IMR-90 (cell line): ENCODE data around the gene ZFP36. TPM values are rescaled to one million over a fixed set of nuclear protein-coding genes. Genes with fewer than 3 reads are reported as not detected.

Source experiments
- ATAC-seq: fragments of 200-7000 bp; cut with Tn5 transposase; 2 replicates; pipeline ENCODE4 v1.9.1; 2020; ENCODE audit warnings: low read depth, mild to moderate bottlenecking, moderate library complexity
- BruUV-seq: library from RNA; stranded (reverse); fragments of 400-500 nt; replicated peaks from 2 replicates; lab custom pipeline; 2021; lab: Mats Ljungman, UMichigan
- CTCF ChIA-PET: fragments of 300-600 bp; formaldehyde crosslinking; extraction: SDS; loops from one replicate; lab custom pipeline; 2021; ENCODE audit warnings: antibody characterized with exemption; lab: Yijun Ruan, JAX
- POLR2A ChIA-PET: fragments of 300-600 bp; sonication (Branson Sonifier 250); formaldehyde crosslinking; loops from one replicate; lab custom pipeline; 2022; ENCODE audit warnings: antibody characterized with exemption; ENCODE audit not compliant: unreplicated experiment; lab: Charles Lee
- DNase-seq: peaks from one replicate; pipeline ENCODE4 v3.0.0; 2013
- H2AFZ ChIP-seq: replicated peaks from 2 replicates; pipeline ENCODE3; 2013; ENCODE audit warnings: low read length, mild to moderate bottlenecking; ENCODE audit not compliant: poor library complexity
- H2AK5ac ChIP-seq: 2 replicates; pipeline ENCODE4 v1.6.1; 2013; ENCODE audit warnings: low read depth, low read length, inconsistent platforms
- H2AK9ac ChIP-seq: replicated peaks from 2 replicates; pipeline ENCODE3; 2013; ENCODE audit warnings: mild to moderate bottlenecking, low read depth, low read length, moderate library complexity; ENCODE audit not compliant: poor library complexity
- H2BK120ac ChIP-seq: 2 replicates; pipeline ENCODE4 v1.6.1; 2013; ENCODE audit warnings: low read depth, low read length, inconsistent platforms
- H2BK15ac ChIP-seq: 3 replicates; pipeline ENCODE4 v1.6.1; 2013; ENCODE audit warnings: low read depth, low read length, inconsistent platforms
- H2BK20ac ChIP-seq: 2 replicates; pipeline ENCODE4 v1.6.1; 2013; ENCODE audit warnings: low read depth, mild to moderate bottlenecking, inconsistent platforms, low read length, moderate library complexity
- H2BK5ac ChIP-seq: 2 replicates; pipeline ENCODE4 v1.6.1; 2013; ENCODE audit warnings: mild to moderate bottlenecking, low read depth, low read length, inconsistent platforms; ENCODE audit not compliant: poor library complexity, severe bottlenecking
- H3K14ac ChIP-seq: replicated peaks from 2 replicates; pipeline ENCODE4 v1.6.1; 2013; ENCODE audit warnings: low read depth, low read length, inconsistent platforms
- H3K18ac ChIP-seq: 2 replicates; pipeline ENCODE4 v1.6.1; 2013; ENCODE audit warnings: low read depth, low read length, control low read depth
- H3K23ac ChIP-seq: 2 replicates; pipeline ENCODE4 v1.6.1; 2013; ENCODE audit warnings: low read depth, low read length, inconsistent platforms
- H3K27ac ChIP-seq: 2 replicates; pipeline ENCODE4 v1.5.1; 2013; ENCODE audit warnings: mild to moderate bottlenecking, control low read depth, low read length; ENCODE audit not compliant: insufficient read depth
- H3K27me3 ChIP-seq: 2 replicates; pipeline ENCODE4 v1.6.1; 2013; ENCODE audit warnings: low read length; ENCODE audit not compliant: control insufficient read depth, insufficient read depth
- H3K36me3 ChIP-seq: 2 replicates; pipeline ENCODE4 v1.6.1; 2013; ENCODE audit warnings: low read length, mixed read lengths; ENCODE audit not compliant: control insufficient read depth, insufficient read depth
- H3K4ac ChIP-seq: 2 replicates; pipeline ENCODE4 v1.6.1; 2013; ENCODE audit warnings: low read depth, low read length, inconsistent platforms
- H3K4me1 ChIP-seq: 2 replicates; pipeline ENCODE4 v1.6.1; 2013; ENCODE audit warnings: low read length, mixed read lengths; ENCODE audit not compliant: control insufficient read depth, insufficient read depth
- H3K4me2 ChIP-seq: 2 replicates; pipeline ENCODE4 v1.6.1; 2013; ENCODE audit warnings: low read depth, mild to moderate bottlenecking, control low read depth, low read length, moderate library complexity
- H3K4me3 ChIP-seq: 2 replicates; pipeline ENCODE4 v1.5.1; 2013; ENCODE audit warnings: low read depth, mild to moderate bottlenecking, control low read depth, low read length, moderate library complexity; ENCODE audit not compliant: insufficient read depth
- H3K56ac ChIP-seq: 2 replicates; pipeline ENCODE4 v1.6.1; 2013; ENCODE audit warnings: low read length, inconsistent platforms; ENCODE audit not compliant: insufficient read depth; ENCODE audit errors: extremely low read depth
- H3K79me1 ChIP-seq, 2 experiments: 2 replicates each; pipeline ENCODE4 v1.6.1; 2013; ENCODE audit warnings: low read length in 2 of 2, inconsistent platforms in 1 of 2, low read depth in 1 of 2
- H3K9ac ChIP-seq: 2 replicates; pipeline ENCODE4 v1.6.1; 2013; ENCODE audit warnings: low read depth, low read length, control low read depth
- H3K9me1 ChIP-seq: 2 replicates; pipeline ENCODE4 v1.6.1; 2013; ENCODE audit warnings: low read length, inconsistent platforms; ENCODE audit not compliant: insufficient read depth
- H3K9me3 ChIP-seq: 2 replicates; pipeline ENCODE4 v1.6.1; 2013; ENCODE audit warnings: low read length; ENCODE audit not compliant: control insufficient read depth, insufficient read depth
- H4K20me1 ChIP-seq: 2 replicates; pipeline ENCODE4 v1.6.1; 2013; ENCODE audit warnings: low read length, inconsistent platforms; ENCODE audit not compliant: insufficient read depth
- H4K5ac ChIP-seq: 2 replicates; pipeline ENCODE4 v1.6.1; 2013; ENCODE audit warnings: mild to moderate bottlenecking, low read depth, low read length, control low read depth
- H4K8ac ChIP-seq, 2 experiments: 2 replicates each; pipeline ENCODE4 v1.6.1; 2013; ENCODE audit warnings: low read depth in 2 of 2, low read length in 2 of 2, control low read depth in 1 of 2, inconsistent platforms in 1 of 2
- H4K91ac ChIP-seq: 2 replicates; pipeline ENCODE4 v1.6.1; 2013; ENCODE audit warnings: low read depth, low read length, inconsistent platforms; ENCODE audit not compliant: insufficient read depth
- CHD1 ChIP-seq: IDR thresholded peaks from 2 replicates; pipeline ENCODE4 v1.6.1; 2012; ENCODE audit warnings: low read depth, low read length, improper control_type of control experiment
- NFE2L2 ChIP-seq: fragments of 150-350 bp; IDR thresholded peaks from 2 replicates; pipeline ENCODE4 v1.6.1; 2016; ENCODE audit warnings: low read depth, mild to moderate bottlenecking, low read length
- WGBS, 2 experiments: methylation state at CpG; one replicate each; pipeline versions ENCODE4 v1.1.5 to v1.1.7; 2013; ENCODE audit warnings: missing lambda C conversion rate in 2 of 2; ENCODE audit not compliant: insufficient read length in 1 of 2; ENCODE audit errors: extremely low coverage in 2 of 2; 5-methylcytosine and 5-hydroxymethylcytosine counted together
- dilution Hi-C: fragments of 300-500 bp; cut with HindIII; formaldehyde crosslinking; loops from one replicate; pipeline ENCODE4 v1.14.3; 2018; ENCODE audit warnings: low sequenced_read_pairs; ENCODE audit not compliant: unreplicated experiment
- in situ Hi-C: fragments of 300-500 bp; cut with MboI; formaldehyde crosslinking; loops from 3 replicates; pipeline ENCODE4 v1.14.3; 2019; ENCODE audit warnings: low sequenced_read_pairs, inconsistent platforms, mixed read lengths
- intact Hi-C: fragments of 100-400 bp; cut with micrococcal nuclease; formaldehyde crosslinking; loops from 2 replicates; pipeline ENCODE4 v1.10.0; 2022
- polyA plus RNA-seq, 3 experiments: library from polyadenylated mRNA; depleted of rRNA; stranded (reverse); fragments of >200 nt; gene quantifications; 2 replicates each; pipeline ENCODE4 v1.2.3, GENCODE V29; 2012; ENCODE audit warnings: low replicate concordance in 1 of 3
- total RNA-seq: library from RNA; depleted of rRNA; stranded (reverse); fragments of >200 nt; gene quantifications from 2 replicates; pipeline ENCODE4 v1.2.3, GENCODE V29; 2012

ZFP36 gene
- total and polyA plus RNA-seq, 2 of the 4 experiments (the other 2 are of a cell fraction): 1.4 to 45.0 TPM

DNA sequence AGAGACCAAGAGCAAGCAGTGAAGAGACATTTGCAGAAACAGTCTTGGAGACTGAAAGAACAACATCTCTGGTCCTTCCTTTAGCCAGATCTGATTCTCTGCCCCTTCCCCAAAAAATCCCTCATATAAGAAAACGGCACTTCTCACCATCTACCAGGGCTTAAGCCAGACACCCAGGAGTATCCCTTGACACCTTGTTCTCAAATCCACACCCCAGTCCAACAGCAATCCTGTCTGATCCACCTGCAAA lies 4.1 kb downstream of the ZFP36 start:
- dilution Hi-C loops (no loop called here), in situ Hi-C loops (no loop called here), intact Hi-C loops (no loop called here)
- ChIA-PET CTCF (interaction anchor here (2.3 kb wide), 1 partner anchor 13 kb away, joined by 28 read pairs; no protein-coding TSS in a partner anchor), POLR2A (interaction anchor here (0.9 to 1.0 kb wide), 2 partner anchors 9 to 13 kb away, joined by 3 to 5 read pairs; no protein-coding TSS in a partner anchor)
- Histone ChIP-seq H3K9me1 (peaks cover 6% of the 10 kb centered on the region; the same call in 1 of the 2 replicates), H3K9ac (peak overlapping the region; percentile 92), H4K91ac (peak overlapping the region; percentile 98), H3K4me1 (peaks cover 27% of the 10 kb centered on the region), H3K14ac (peak overlapping the region; percentile 99), H3K27me3 (no peaks in the 10 kb centered on the region), H2BK120ac (peak overlapping the region; percentile 83), H3K4me3 (no peak overlapping the region), H3K56ac (peak overlapping the region; percentile 59; the same call in 1 of the 2 replicates), H3K18ac (peak overlapping the region; percentile 75; the same call in 1 of the 2 replicates), H3K36me3 (peaks cover 20% of the 10 kb centered on the region), H3K27ac (peak overlapping the region; percentile 97), H2AK9ac (peak overlapping the region; percentile 65), H3K4ac (peak overlapping the region; percentile 98), H4K20me1 (peaks cover 48% of the 10 kb centered on the region), H3K4me2 (peak overlapping the region; percentile 71; the same call in 1 of the 2 replicates), H3K9me3 (no peaks in the 10 kb centered on the region), H2BK15ac (peak overlapping the region; percentile 40; the same call in 1 of the 3 replicates), H3K79me1 (peaks cover 8 to 45% of the 10 kb centered on the region in 2 experiments; a peak in 3 of 4 replicates), H4K5ac (peak overlapping the region; percentile 87), H4K8ac (peak overlapping the region; percentile 94 to 95; a peak in 3 of 4 replicates), H3K23ac (peak overlapping the region; percentile 81), H2AFZ (no peak overlapping the region), H2BK5ac (peak overlapping the region; percentile 85), H2AK5ac (peak overlapping the region; percentile 98), H2BK20ac (peak overlapping the region; percentile 55; the same call in 1 of the 2 replicates)
- ATAC-seq (no peak), DNase-seq (no peak)
- TF ChIP-seq CHD1 (no peak), NFE2L2 (0 out of 2 replicates have a peak, but pooled peaks have one; percentile 1)
- no TSS peak for BruUV-seq
- 57% methylated on average over 1 of the region's 1 CpG; no CpG with 5 or more reads in 1 of the 2 experiments for WGBS, 2 experiments
